ENCODE results near the gene CYP3A7. TPM values are rescaled to one million over a fixed set of nuclear protein-coding genes. Genes with fewer than 3 reads are reported as not detected.
A peak's percentile ranks its signal among the peaks of the same experiment; 100 is the strongest.
"Not testable (repeated sequence)": the region's sequence is repeated elsewhere in the genome, so short reads cannot be mapped to it uniquely, and the experiment has no call there.

CYP3A7 gene
- total RNA-seq, 2 donors from 2014 or later = not detected

- DNase-seq = no peak
- TF ChIP-seq CTCF (IDR thresholded peaks at IDR 0.05) = no peak
- H3K27me3 ChIP-seq = no peaks in the 10 kb centered on the region
- H3K4me1 ChIP-seq = no peaks in the 10 kb centered on the region
- no peak overlapping the region for H3K27ac ChIP-seq
- no peaks in the 10 kb centered on the region for H3K36me3 ChIP-seq
- no peak overlapping the region for H3K9ac ChIP-seq (ENCODE audit: low read depth in 2 of 2, low read length in 2 of 2)
- no peaks in the 10 kb centered on the region for H3K9me3 ChIP-seq
- intact Hi-C loops (cut with DNase I) = no loop called here
- no peak overlapping the region for H3K4me3 ChIP-seq
Observed at GRCh38 chr7:99707096-99707495, 27.9 kb downstream of the CYP3A7 start.

GRCh38 chr7:99699946-99700345 lies 35.0 kb downstream of the CYP3A7 start:
- no peak for TF ChIP-seq CTCF (IDR thresholded peaks at IDR 0.05)
- no peak overlapping the region for H3K4me3 ChIP-seq
- no peaks in the 10 kb centered on the region for H3K27me3 ChIP-seq
- no peaks in the 10 kb centered on the region for H3K36me3 ChIP-seq
- H3K4me1 ChIP-seq = no peaks in the 10 kb centered on the region
- intact Hi-C loops (cut with DNase I) = no loop called here
- H3K27ac ChIP-seq = peak overlapping the region; percentile 26
- H3K9me3 ChIP-seq = no peaks in the 10 kb centered on the region
- DNase-seq = peak; percentile 55
- no peak overlapping the region for H3K9ac ChIP-seq (ENCODE audit: low read depth in 2 of 2, low read length in 2 of 2)

- H3K27me3 ChIP-seq; H3K4me1 ChIP-seq; intact Hi-C loops (cut with DNase I); H3K4me3 ChIP-seq; H3K9me3 ChIP-seq; H3K9ac ChIP-seq (ENCODE audit: low read depth in 2 of 2, low read length in 2 of 2); H3K36me3 ChIP-seq: not testable (repeated sequence)
- H3K27ac ChIP-seq = peak overlapping the region; percentile 32
- DNase-seq = peak; percentile 62
Observed at GRCh38 chr7:99698867-99699730, 35.9 kb downstream of the CYP3A7 start.

GRCh38 chr7:99694912-99695304 lies 40.1 kb downstream of the CYP3A7 start:
- peaks cover 3% of the 10 kb centered on the region for H3K4me1 ChIP-seq
- H3K9me3 ChIP-seq = no peaks in the 10 kb centered on the region
- H3K27ac ChIP-seq = no peak overlapping the region
- no peaks in the 10 kb centered on the region for H3K36me3 ChIP-seq
- H3K4me3 ChIP-seq = no peak overlapping the region
- no peak overlapping the region for H3K9ac ChIP-seq (ENCODE audit: low read depth in 2 of 2, low read length in 2 of 2)
- no peaks in the 10 kb centered on the region for H3K27me3 ChIP-seq
- TF ChIP-seq CTCF (IDR thresholded peaks at IDR 0.05) = no peak
- DNase-seq = no peak
- intact Hi-C loops (cut with DNase I) = no loop called here

GRCh38 chr7:99694201-99694911 lies 40.6 kb downstream of the CYP3A7 start:
- no peak for TF ChIP-seq CTCF (IDR thresholded peaks at IDR 0.05)
- no peak overlapping the region for H3K27ac ChIP-seq
- H3K9me3 ChIP-seq = no peaks in the 10 kb centered on the region
- intact Hi-C loops (cut with DNase I) = no loop called here
- H3K9ac ChIP-seq (ENCODE audit: low read depth in 2 of 2, low read length in 2 of 2) = no peak overlapping the region
- no peaks in the 10 kb centered on the region for H3K27me3 ChIP-seq
- no peak overlapping the region for H3K4me3 ChIP-seq
- H3K36me3 ChIP-seq = no peaks in the 10 kb centered on the region
- DNase-seq = no peak
- H3K4me1 ChIP-seq = peaks cover 3% of the 10 kb centered on the region

Measured in colonic mucosa (tissue), 4 donors.